Measurements from ENCODE around the gene TRPC4AP. TPM values are rescaled to one million over a fixed set of nuclear protein-coding genes. Genes with fewer than 3 reads are reported as not detected.

TRPC4AP gene
- total and polyA plus RNA-seq, 12 donors: 26.2 to 46.4 (median 38.0) TPM

- peaks cover 0 to 17% (median 0%) of the 10 kb centered on the region in 7 donors for H3K27me3 ChIP-seq
- peak in 1 of 9 donors; percentile 9 for TF ChIP-seq CTCF (IDR thresholded peaks at IDR 0.05)
- 59 to 74% methylated on average over 22 of the region's 22 CpGs for WGBS, 2 donors
- intact Hi-C loops (cut with DNase I): no loop called here
- ATAC-seq (peak; percentile 5 to 50 (median 30)), DNase-seq (peak; percentile 53 to 77)
- H3K27ac ChIP-seq: peak overlapping the region; percentile 31 to 98 (median 68)
- H3K4me3 ChIP-seq: peak overlapping the region in 9 of 10 donors; percentile 6 to 65 (median 57)
- H3K4me1 ChIP-seq: peaks cover 8 to 67% (median 28%) of the 10 kb centered on the region in 9 donors
- no peaks in the 10 kb centered on the region for H3K9me3 ChIP-seq
- H3K36me3 ChIP-seq: peaks cover 0 to 11% (median 0%) of the 10 kb centered on the region in 9 donors
Measured at GRCh38 chr20:34980543-34981233, 111.9 kb downstream of the TRPC4AP start.

GRCh38 chr20:34979366-34980153, 113.0 kb downstream of the TRPC4AP start:
- H3K36me3 ChIP-seq: peaks cover 0 to 9% (median 0%) of the 10 kb centered on the region in 9 donors
- intact Hi-C loops (cut with DNase I): no loop called here
- DNase-seq: peak; percentile 75 to 79
- peak; percentile 50 to 75 (median 65) for ATAC-seq
- H3K4me1 ChIP-seq: peaks cover 8 to 56% (median 23%) of the 10 kb centered on the region in 9 donors
- peak overlapping the region; percentile 76 to 98 (median 88) for H3K27ac ChIP-seq
- TF ChIP-seq CTCF (IDR thresholded peaks at IDR 0.05): no peak
- H3K4me3 ChIP-seq: peak overlapping the region; percentile 32 to 65 (median 56)
- peaks cover 0 to 13% (median 0%) of the 10 kb centered on the region in 7 donors for H3K27me3 ChIP-seq
- no peaks in the 10 kb centered on the region for H3K9me3 ChIP-seq
- 35 to 50% methylated on average over 42 of the region's 42 CpGs for WGBS, 2 donors

GRCh38 chr20:34978092-34978744, 114.4 kb downstream of the TRPC4AP start:
- Histone ChIP-seq H3K27ac (peak overlapping the region; percentile 76 to 98 (median 88)), H3K4me3 (peak overlapping the region; percentile 33 to 65 (median 56)), H3K36me3 (peaks cover 0 to 9% (median 0%) of the 10 kb centered on the region in 9 donors), H3K9me3 (no peaks in the 10 kb centered on the region), H3K27me3 (no peaks in the 10 kb centered on the region), H3K4me1 (peaks cover 3 to 42% (median 12%) of the 10 kb centered on the region in 9 donors)
- ATAC-seq (peak in 7 of 8 donors; percentile 21 to 61 (median 56)), DNase-seq (peak in 1 of 2 donors; percentile 44)
- TF ChIP-seq CTCF (IDR thresholded peaks at IDR 0.05): no peak
- intact Hi-C loops (cut with DNase I): no loop called here
- WGBS, 2 donors: 32 to 60% methylated on average over 10 of the region's 10 CpGs
